Stimulated activated CD8-positive, alpha-beta memory T cell treated with anti-CD3 and anti-CD28 coated beads, Interleukin-15, amount 100 ng/mL, for 24 hours (primary cell): ENCODE data around the gene TMC4.

Experiments
- DNase-seq: peaks from one replicate; pipeline ENCODE4 v3.0.0-alpha.2; 2020; ENCODE audit warnings: low read depth

TMC4 gene

GRCh38 chr19:54129617-54129996, 43.4 kb downstream of the TMC4 start:
- DNase-seq: no peak

DNA sequence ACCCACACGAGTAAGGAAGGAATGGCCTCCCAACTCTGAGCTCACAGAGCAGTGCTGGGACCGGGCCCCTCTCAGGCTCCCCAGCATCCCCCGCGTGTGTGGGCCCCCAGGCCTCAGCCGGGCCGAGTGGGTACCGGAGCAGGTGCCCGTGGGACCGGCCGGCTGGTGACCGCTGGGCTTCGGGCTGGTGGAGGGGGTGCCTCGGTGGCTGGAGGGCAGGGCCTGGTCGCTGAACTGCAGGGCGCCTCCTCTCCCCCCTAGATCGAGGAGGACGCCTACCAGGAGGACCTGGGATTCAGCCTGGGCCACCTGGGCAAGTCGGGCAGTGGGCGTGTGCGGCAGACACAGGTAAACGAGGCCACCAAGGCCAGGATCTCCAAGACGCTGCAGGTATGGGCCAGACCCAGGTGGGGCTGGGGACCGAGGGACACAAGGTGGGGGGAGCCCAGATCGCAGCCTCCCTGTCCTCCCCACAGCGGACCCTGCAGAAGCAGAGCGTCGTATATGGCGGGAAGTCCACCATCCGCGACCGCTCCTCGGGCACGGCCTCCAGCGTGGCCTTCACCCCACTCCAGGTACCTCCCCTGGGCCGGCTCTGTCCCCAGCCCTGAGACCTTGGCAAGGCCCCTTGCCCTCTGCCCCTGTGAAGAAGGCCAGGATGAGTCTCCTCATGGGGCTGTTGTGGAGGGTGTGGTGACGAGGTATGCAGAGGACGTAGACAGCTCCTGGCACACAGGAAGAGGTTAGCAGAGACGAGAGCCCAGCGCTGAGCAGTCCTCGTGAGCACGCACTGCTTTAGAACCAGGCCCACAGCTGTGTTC, 44.0 kb downstream of the TMC4 start:
- no peak for DNase-seq

DNA sequence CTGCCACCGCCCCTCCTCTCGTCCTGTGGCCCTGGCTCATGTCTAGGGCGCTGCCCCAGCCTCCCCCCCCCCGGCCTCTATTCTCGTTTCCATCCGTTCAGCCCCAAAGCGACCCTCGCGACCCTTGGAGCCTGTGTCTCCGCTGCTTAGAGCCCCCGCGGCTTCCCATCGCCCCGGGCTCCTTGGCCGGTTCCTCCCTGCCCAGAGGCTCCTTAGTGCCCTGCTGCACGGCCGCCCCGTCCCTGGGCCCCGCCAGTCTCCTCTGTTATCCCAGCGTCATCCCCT, 44.6 kb downstream of the TMC4 start:
- DNase-seq: no peak

DNA sequence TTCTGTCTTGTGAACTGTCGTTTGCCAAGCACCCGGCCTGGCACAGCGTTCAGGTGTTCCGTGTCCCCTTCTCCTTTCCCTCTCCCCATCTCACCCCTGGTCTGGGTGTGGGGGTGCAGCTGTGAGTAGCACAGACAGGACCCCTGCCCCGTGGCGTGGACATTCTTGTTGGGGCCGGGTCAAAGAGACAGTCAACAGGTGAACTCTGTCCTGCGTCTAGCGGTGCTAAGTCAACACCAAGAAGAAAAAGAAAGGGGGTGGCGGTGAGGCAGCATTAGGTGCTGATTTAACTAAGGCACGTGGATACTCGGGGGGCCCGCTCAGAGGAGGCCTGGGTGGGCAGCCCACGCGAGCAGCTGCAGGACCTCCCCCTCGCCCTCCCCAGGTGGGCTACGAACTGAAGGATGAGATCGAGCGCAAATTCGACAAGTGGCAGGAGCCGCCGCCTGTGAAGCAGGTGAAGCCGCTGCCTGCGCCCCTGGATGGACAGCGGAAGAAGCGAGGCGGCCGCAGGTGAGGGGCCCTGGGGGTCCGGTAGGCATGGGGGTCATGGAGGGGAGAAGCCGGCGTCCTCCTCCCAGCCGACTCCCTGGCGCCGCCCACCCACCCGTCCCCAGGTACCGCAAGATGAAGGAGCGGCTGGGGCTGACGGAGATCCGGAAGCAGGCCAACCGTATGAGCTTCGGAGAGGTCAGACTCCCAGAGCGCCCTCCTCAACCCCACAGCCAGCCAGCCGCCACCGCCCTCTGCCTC, 45.1 kb downstream of the TMC4 start:
- DNase-seq: no peak

DNA sequence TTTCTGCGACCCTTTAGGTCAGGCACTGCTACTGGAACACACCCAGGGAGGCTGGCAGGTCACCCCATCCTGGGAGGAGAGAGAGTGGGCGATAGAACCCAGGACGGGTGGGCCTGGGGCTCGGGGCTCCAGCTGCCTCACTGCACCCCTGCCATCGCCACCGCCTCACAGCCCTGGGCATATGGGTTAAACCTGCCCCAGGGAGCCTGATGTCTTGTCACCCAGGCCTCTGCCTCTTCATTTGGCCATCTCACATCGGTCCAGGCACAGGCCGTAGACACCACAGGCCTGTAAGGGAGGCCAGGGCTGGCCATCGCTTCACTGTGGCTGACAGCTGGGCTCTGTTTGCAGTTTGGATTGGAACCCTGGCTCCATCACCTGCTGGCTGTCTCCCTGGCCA, 47.2 kb downstream of the TMC4 start:
- no peak for DNase-seq

DNA sequence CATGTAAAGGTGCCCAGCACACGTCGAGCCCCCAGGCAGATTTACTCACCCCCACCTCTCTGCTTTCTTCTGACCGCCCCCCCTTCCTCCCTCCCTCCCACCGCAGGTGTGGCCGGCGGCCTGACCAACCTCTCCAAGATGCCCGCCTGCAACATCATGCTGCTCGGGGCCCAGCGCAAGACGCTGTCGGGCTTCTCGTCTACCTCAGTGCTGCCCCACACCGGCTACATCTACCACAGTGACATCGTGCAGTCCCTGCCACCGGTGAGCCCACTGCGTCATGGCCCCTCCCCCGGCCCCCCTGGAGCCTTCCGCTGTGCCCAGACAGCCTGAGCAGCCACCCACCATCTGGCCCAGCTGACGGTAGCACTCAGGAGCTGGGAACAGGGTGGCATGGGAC, 48.6 kb downstream of the TMC4 start:
- no peak for DNase-seq

DNA sequence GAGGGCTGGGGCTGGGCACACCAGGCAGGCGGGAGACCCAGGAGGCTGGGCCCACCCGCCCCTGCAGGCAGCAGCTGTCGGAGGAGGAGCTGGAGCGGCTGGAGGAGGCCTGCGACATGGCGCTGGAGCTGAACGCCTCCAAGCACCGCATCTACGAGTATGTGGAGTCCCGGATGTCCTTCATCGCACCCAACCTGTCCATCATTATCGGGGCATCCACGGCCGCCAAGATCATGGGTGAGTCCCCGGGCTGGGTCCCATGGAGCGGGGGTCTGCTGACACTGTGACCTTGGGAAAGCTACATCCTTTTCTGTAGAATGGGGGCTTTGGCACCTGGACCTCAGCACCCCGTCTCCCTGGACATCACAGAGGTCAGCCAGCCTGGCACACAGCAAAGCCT, 49.3 kb downstream of the TMC4 start:
- no peak for DNase-seq

- DNase-seq: no peak
These were observed 51.7 kb downstream of the TMC4 start for GRCh38 chr19:54121259-54121658.

DNA sequence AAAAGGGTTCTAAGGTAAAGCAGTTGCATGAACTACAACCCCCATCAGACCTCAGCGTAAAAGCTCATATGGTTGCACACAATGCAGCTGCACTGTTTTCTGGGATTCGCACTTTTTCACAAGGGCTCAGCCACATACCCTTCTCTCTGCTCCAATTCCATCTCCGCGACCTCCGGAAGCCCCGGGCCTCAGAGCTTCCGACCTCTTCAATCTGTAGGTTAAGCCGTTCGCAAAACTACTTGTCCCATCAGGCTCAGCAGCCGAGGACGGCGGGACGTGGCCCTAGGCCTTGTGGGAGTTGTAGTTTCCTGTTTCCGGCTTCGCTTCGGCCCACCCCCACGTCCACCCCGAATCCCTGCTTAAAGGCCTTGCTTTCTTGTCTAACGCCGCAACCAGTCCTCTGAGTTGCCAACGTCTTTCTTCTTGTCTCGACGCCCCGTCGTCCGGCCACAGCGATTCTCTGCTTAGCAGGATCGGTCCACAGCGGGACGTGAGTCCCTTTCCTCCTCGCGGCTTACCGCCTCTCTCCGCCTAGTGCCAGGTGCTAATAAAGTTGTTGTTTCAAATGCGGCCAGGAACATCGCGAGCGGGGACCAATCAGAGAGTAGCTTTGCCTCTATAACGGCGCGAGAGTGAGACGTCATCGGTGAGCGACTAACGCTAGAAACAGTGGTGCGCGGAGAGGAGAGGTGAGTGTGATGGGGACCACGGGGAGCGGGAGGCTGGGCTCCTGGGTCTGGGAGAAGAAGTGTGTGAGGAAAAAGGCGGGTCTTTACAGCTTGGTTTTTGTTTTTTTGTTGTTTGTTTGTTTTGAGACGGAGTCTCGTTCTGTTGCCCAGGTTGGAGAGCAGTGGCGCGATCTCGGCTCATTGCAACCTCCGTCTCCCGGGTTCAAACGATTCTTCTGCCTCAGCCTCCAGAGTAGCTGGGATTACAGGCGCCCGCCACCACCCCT, 57.6 kb downstream of the TMC4 start, which contains the start of the genes PRPF31 and TFPT:
TSS of gene PRPF31 (plus strand) at position 646 of the 955 bp plus-strand sequence. CDS start 2,525 bp downstream, outside the sequence.
TSS of gene TFPT (minus strand) at position 549 of the 955 bp plus-strand sequence. CDS start at position 161, 388 bp downstream.
- DNase-seq: peak; percentile 92

DNA sequence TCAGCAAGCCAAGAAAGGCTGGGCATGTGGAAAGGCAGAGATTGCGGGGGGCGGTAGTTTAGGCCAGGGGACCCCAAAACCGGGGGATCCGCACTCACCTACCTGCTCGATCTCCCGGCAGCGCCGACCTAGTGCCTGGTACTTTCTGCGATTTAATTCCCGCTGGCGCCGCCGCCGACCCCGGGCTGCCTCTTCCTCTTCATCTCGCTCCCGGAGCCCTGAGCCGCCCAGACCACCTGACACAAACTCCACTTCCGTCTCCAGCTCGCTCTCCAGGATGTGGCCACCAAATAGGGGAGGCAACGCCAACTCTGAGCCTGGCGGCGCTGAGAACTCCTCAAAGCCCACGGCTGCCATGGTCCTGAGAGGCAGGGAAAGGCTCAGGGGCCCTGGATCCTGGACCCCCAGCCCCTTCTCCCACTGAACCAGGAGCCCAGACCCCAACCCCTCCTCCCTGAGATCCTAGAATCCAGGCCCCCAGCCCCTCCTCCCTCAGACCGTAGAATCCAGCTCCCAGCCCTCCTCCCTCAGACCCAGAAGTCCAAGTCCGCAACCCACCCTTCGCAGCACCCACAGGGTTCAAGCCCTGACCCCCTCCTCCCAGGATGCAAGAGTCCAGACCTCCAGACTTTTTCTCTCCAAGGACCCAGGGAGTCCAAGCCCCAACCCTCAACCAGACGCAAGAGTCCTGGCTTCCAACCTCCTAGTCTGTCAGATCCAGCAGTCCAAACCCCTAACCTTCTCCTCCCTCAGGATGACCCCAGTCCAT, 58.4 kb downstream of the TMC4 start:
- no peak for DNase-seq
